ENCODE results near the gene ANGPTL5.
"Not testable (repeated sequence)": the region's sequence is repeated elsewhere in the genome, so short reads cannot be mapped to it uniquely, and the experiment has no call there.

The ANGPTL5 gene

GRCh38 chr11:101916422-101916821 lies at the start of gene ANGPTL5:
Gene ANGPTL5, minus strand, starts transcription at chr11:101916522. Its CDS starts 8,613 bp downstream, at chr11:101907909.
- no peak for DNase-seq (ENCODE audit: low read depth in 2 of 3, low spot score in 1 of 3)

DNA sequence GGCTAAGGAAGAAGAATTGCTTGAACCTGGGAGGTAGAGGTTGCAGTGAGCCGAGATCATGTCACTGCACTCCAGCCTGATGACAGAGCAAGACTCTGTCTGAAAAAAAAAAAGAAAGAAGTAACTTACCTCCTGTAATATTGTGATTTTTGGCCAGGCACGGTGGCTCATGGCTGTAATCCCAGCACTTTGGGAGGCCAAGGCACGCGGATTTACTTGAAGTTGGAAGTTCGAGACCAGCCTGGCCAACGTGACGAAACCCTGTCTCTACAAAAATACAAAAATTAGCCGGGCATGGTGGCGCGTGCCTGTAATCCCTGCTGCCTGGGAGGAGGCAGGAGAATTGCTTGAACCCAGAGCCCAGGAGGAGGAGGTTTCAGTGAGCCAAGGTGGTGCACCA lies 47.9 kb upstream of the ANGPTL5 start:
- DNase-seq (ENCODE audit: low read depth in 2 of 3, low spot score in 1 of 3) = not testable (repeated sequence)

GRCh38 chr11:101960231-101960630 lies 43.9 kb upstream of the ANGPTL5 start:
- no peak for DNase-seq (ENCODE audit: low read depth in 2 of 3, low spot score in 1 of 3)

DNA sequence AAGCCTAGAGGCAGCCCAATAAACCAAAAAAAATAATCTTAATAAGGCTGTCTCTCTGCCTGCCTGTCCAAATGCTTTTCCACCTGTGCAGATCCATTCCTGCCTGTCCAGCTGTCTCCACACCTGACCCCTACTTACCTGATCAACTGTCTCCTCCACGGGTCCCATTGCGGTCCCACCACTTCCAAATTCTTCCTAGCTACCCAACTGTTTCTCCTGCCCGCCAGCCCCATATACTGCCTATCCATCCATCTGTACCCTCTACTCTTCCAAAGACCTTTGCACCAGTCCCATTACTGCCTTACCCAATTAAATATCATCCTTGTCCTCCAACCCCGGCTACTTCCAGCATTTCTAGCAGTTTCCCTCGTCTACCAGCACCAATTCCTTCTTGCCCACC lies 39.4 kb upstream of the ANGPTL5 start:
- DNase-seq (ENCODE audit: low read depth in 2 of 3, low spot score in 1 of 3) = no peak

DNA sequence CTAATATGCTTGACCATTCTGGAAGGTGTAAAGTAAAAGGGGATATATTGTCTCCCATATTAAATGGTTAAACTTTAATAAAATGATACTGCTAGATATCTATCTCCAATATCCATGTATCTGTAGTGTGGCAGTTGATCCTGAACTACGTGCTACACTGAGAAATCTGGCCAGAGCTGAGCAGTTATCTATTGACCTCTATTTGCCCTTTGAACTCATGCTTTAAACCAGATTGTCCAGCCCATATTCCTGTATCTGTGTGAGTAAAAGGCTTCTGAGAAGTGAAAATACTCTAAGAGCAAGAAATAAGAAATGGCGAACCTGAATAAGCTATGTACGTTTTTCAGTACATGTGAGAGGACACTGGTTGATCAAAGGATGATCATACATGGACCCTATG lies 39.0 kb upstream of the ANGPTL5 start:
- DNase-seq (ENCODE audit: low read depth in 2 of 3, low spot score in 1 of 3) = no peak

GRCh38 chr11:101949680-101950220 lies 33.4 kb upstream of the ANGPTL5 start:
- DNase-seq (ENCODE audit: low read depth in 2 of 3, low spot score in 1 of 3) = no peak

GRCh38 chr11:101945448-101945847 lies 29.1 kb upstream of the ANGPTL5 start:
- no peak for DNase-seq (ENCODE audit: low read depth in 2 of 3, low spot score in 1 of 3)

GRCh38 chr11:101944923-101945322 lies 28.6 kb upstream of the ANGPTL5 start:
- no peak for DNase-seq (ENCODE audit: low read depth in 2 of 3, low spot score in 1 of 3)

- DNase-seq (ENCODE audit: low read depth in 2 of 3, low spot score in 1 of 3) = no peak
Observed at GRCh38 chr11:101940901-101941520, 24.7 kb upstream of the ANGPTL5 start.

- no peak for DNase-seq (ENCODE audit: low read depth in 2 of 3, low spot score in 1 of 3)
Observed at GRCh38 chr11:101931692-101932091, 15.4 kb upstream of the ANGPTL5 start.

GRCh38 chr11:101929294-101929915 lies 13.1 kb upstream of the ANGPTL5 start:
- DNase-seq (ENCODE audit: low read depth in 2 of 3, low spot score in 1 of 3) = no peak

DNA sequence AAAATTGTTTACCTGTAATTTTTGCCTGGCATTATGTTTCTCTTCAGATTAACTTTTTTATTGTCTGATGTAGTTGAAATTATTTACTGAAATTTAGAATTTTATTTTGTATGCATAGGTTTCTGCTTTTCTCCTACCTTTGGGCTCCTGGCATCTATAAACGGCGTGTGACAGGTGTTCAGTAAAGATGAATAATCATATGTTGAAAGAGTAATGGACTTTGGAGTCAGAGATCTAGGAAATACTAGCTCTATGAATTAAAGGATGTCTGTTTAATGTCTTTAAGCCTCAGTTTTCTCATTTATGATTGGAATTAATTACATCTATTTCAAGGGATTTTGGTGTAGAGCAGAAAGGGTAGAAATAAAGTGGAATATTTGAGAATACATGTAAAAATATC lies 7.2 kb upstream of the ANGPTL5 start:
- no peak for DNase-seq (ENCODE audit: low read depth in 2 of 3, low spot score in 1 of 3)

- no peak for DNase-seq (ENCODE audit: low read depth in 2 of 3, low spot score in 1 of 3)
Observed at GRCh38 chr11:101920992-101921391, 4.7 kb upstream of the ANGPTL5 start.

- DNase-seq (ENCODE audit: low read depth in 2 of 3, low spot score in 1 of 3) = no peak
Observed at GRCh38 chr11:101917226-101917625, 904 bp upstream of the ANGPTL5 start.

GRCh38 chr11:101915791-101916291 lies 481 bp downstream of the ANGPTL5 start:
- no peak for DNase-seq (ENCODE audit: low read depth in 2 of 3, low spot score in 1 of 3)

DNA sequence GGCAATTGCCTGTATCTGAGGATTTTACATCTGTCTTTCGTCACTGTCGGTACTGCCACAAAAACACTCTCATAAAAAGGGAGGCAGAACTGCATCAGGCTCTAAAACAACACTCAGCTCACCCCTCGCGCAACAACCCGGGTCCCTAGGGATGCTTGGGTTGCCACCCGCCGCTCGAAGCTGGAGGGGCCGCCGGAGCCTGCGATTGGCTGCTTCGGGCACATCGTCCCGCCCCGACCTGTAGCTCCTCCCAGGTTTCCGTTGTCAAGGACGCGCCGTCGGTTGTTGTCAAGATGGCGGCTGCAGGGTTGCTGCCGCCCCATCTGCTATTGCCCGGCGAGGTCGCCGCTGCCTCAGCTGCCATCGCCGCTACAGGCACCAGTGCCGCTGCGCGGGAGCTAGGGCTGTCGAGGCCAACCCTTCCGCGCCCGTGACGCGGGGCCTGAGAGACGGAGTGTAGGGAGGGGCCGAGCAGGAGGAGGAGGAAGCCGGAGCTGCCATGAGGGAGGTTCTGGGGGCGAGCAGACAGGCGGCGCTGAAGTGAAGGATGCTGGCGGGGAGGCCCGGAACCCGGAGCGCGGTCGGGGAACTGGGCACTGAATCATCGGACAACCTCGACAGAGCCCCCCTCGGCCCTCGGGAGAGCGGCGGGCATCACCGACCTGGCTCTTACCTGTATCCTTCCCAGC lies 1.4 kb downstream of the ANGPTL5 start, which contains the start of gene CEP126:
TSS of gene CEP126 (plus strand) at position 273 of the 689 bp plus-strand sequence. CDS start at position 548, 275 bp downstream.
- peak; percentile 86 to 88 (median 87) for DNase-seq (ENCODE audit: low read depth in 2 of 3, low spot score in 1 of 3)

DNA sequence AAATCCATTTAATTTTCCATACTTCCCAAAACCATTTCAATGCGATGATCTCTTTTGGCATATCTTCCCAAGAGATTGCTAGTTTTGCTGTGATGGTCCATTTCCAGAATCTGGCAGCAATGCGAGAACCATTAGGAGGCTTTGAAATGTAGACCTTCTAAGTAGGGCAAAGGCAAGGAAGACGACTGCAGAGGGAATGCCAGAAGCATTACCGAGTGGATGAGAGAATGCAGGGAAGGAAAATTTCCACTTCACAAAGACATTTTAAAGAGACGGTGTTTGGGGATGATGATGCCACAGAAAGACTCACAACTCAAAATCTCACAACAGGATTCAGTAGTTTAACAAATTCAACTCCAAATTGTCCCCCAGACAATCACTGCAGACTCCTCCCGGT lies 2.0 kb downstream of the ANGPTL5 start:
- no peak for DNase-seq (ENCODE audit: low read depth in 2 of 3, low spot score in 1 of 3)

- DNase-seq (ENCODE audit: low read depth in 2 of 3, low spot score in 1 of 3) = no peak
Observed at GRCh38 chr11:101913656-101914055, 2.7 kb downstream of the ANGPTL5 start.

- no peak for DNase-seq (ENCODE audit: low read depth in 2 of 3, low spot score in 1 of 3)
Observed at GRCh38 chr11:101912823-101913284, 3.5 kb downstream of the ANGPTL5 start.

GRCh38 chr11:101909087-101909486 lies 7.2 kb downstream of the ANGPTL5 start:
- DNase-seq (ENCODE audit: low read depth in 2 of 3, low spot score in 1 of 3) = no peak

- DNase-seq (ENCODE audit: low read depth in 2 of 3, low spot score in 1 of 3) = no peak
Observed at GRCh38 chr11:101907815-101908214, 8.5 kb downstream of the ANGPTL5 start.

GRCh38 chr11:101894505-101894904 lies 21.8 kb downstream of the ANGPTL5 start:
- no peak for DNase-seq (ENCODE audit: low read depth in 2 of 3, low spot score in 1 of 3)

All from stimulated activated CD4-positive, alpha-beta T cell treated with anti-CD3 and anti-CD28 coated beads, Interleukin-12 subunit alpha, Interleukin-12 subunit beta, amount 100 ng/mL, for 48 hours (primary cell).